ENCODE measurements around the gene C1QB.

The C1QB gene

GRCh38 chr1:22619252-22619651 is 33.8 kb upstream of the C1QB start:
- H3K9me3 ChIP-seq (ENCODE audit: control insufficient read depth, low read depth, low read length) = no peaks in the 10 kb centered on the region
- H3K36me3 ChIP-seq (ENCODE audit: control insufficient read depth, low read depth, low read length) = no peaks in the 10 kb centered on the region
- no peak overlapping the region for H3K27ac ChIP-seq (ENCODE audit: low read length)
- H3K4me3 ChIP-seq (ENCODE audit: low read length) = no peak overlapping the region
- no peaks in the 10 kb centered on the region for H3K27me3 ChIP-seq (ENCODE audit: control insufficient read depth, insufficient read depth, low read length)
- H3K4me1 ChIP-seq (ENCODE audit: control insufficient read depth, low read depth, low read length) = no peaks in the 10 kb centered on the region
- H3K9ac ChIP-seq (ENCODE audit: low read length) = no peak overlapping the region

- no peak overlapping the region for H3K27ac ChIP-seq (ENCODE audit: low read length)
- H3K36me3 ChIP-seq (ENCODE audit: control insufficient read depth, low read depth, low read length) = no peaks in the 10 kb centered on the region
- H3K27me3 ChIP-seq (ENCODE audit: control insufficient read depth, insufficient read depth, low read length) = no peaks in the 10 kb centered on the region
- no peak overlapping the region for H3K4me3 ChIP-seq (ENCODE audit: low read length)
- H3K9me3 ChIP-seq (ENCODE audit: control insufficient read depth, low read depth, low read length) = no peaks in the 10 kb centered on the region
- no peak overlapping the region for H3K9ac ChIP-seq (ENCODE audit: low read length)
- no peaks in the 10 kb centered on the region for H3K4me1 ChIP-seq (ENCODE audit: control insufficient read depth, low read depth, low read length)
Observed at GRCh38 chr1:22619798-22620197, 33.2 kb upstream of the C1QB start.

- Histone ChIP-seq H3K4me1 (ENCODE audit: control insufficient read depth, low read depth, low read length) (peaks cover 8% of the 10 kb centered on the region), H3K4me3 (ENCODE audit: low read length) (no peak overlapping the region), H3K36me3 (ENCODE audit: control insufficient read depth, low read depth, low read length) (no peaks in the 10 kb centered on the region), H3K27ac (ENCODE audit: low read length) (no peak overlapping the region), H3K9ac (ENCODE audit: low read length) (no peak overlapping the region), H3K27me3 (ENCODE audit: control insufficient read depth, insufficient read depth, low read length) (no peaks in the 10 kb centered on the region), H3K9me3 (ENCODE audit: control insufficient read depth, low read depth, low read length) (no peaks in the 10 kb centered on the region)
Observed at GRCh38 chr1:22621761-22622160, 31.3 kb upstream of the C1QB start.

GRCh38 chr1:22625262-22625925 is 27.6 kb upstream of the C1QB start:
- no peak overlapping the region for H3K9ac ChIP-seq (ENCODE audit: low read length)
- H3K4me3 ChIP-seq (ENCODE audit: low read length) = no peak overlapping the region
- no peak overlapping the region for H3K27ac ChIP-seq (ENCODE audit: low read length)
- peaks cover 24% of the 10 kb centered on the region for H3K4me1 ChIP-seq (ENCODE audit: control insufficient read depth, low read depth, low read length)
- no peaks in the 10 kb centered on the region for H3K36me3 ChIP-seq (ENCODE audit: control insufficient read depth, low read depth, low read length)
- H3K9me3 ChIP-seq (ENCODE audit: control insufficient read depth, low read depth, low read length) = no peaks in the 10 kb centered on the region
- H3K27me3 ChIP-seq (ENCODE audit: control insufficient read depth, insufficient read depth, low read length) = no peaks in the 10 kb centered on the region

GRCh38 chr1:22626237-22627157 is 26.5 kb upstream of the C1QB start:
- Histone ChIP-seq H3K36me3 (ENCODE audit: control insufficient read depth, low read depth, low read length) (no peaks in the 10 kb centered on the region), H3K27me3 (ENCODE audit: control insufficient read depth, insufficient read depth, low read length) (no peaks in the 10 kb centered on the region)

GRCh38 chr1:22627331-22627730 is 25.7 kb upstream of the C1QB start:
- Histone ChIP-seq H3K27ac (ENCODE audit: low read length) (no peak overlapping the region), H3K27me3 (ENCODE audit: control insufficient read depth, insufficient read depth, low read length) (no peaks in the 10 kb centered on the region), H3K9ac (ENCODE audit: low read length) (no peak overlapping the region), H3K36me3 (ENCODE audit: control insufficient read depth, low read depth, low read length) (no peaks in the 10 kb centered on the region), H3K9me3 (ENCODE audit: control insufficient read depth, low read depth, low read length) (no peaks in the 10 kb centered on the region), H3K4me3 (ENCODE audit: low read length) (no peak overlapping the region), H3K4me1 (ENCODE audit: control insufficient read depth, low read depth, low read length) (peaks cover 31% of the 10 kb centered on the region)

More at GRCh38 chr1:22626237-22627157, 26.5 kb upstream of the C1QB start:
- no peak overlapping the region for H3K9ac ChIP-seq (ENCODE audit: low read length)
- peaks cover 27% of the 10 kb centered on the region for H3K4me1 ChIP-seq (ENCODE audit: control insufficient read depth, low read depth, low read length)
- H3K9me3 ChIP-seq (ENCODE audit: control insufficient read depth, low read depth, low read length) = no peaks in the 10 kb centered on the region
- peak overlapping the region; percentile 26 for H3K4me3 ChIP-seq (ENCODE audit: low read length)
- no peak overlapping the region for H3K27ac ChIP-seq (ENCODE audit: low read length)

- Histone ChIP-seq H3K9ac (ENCODE audit: low read length) (no peak overlapping the region), H3K27me3 (ENCODE audit: control insufficient read depth, insufficient read depth, low read length) (no peaks in the 10 kb centered on the region), H3K9me3 (ENCODE audit: control insufficient read depth, low read depth, low read length) (no peaks in the 10 kb centered on the region), H3K4me1 (ENCODE audit: control insufficient read depth, low read depth, low read length) (peaks cover 31% of the 10 kb centered on the region), H3K27ac (ENCODE audit: low read length) (no peak overlapping the region), H3K36me3 (ENCODE audit: control insufficient read depth, low read depth, low read length) (no peaks in the 10 kb centered on the region), H3K4me3 (ENCODE audit: low read length) (no peak overlapping the region)
Observed at GRCh38 chr1:22628698-22629444, 24.2 kb upstream of the C1QB start.

- Histone ChIP-seq H3K27me3 (ENCODE audit: control insufficient read depth, insufficient read depth, low read length) (no peaks in the 10 kb centered on the region), H3K36me3 (ENCODE audit: control insufficient read depth, low read depth, low read length) (no peaks in the 10 kb centered on the region), H3K4me3 (ENCODE audit: low read length) (no peak overlapping the region), H3K27ac (ENCODE audit: low read length) (no peak overlapping the region), H3K9me3 (ENCODE audit: control insufficient read depth, low read depth, low read length) (no peaks in the 10 kb centered on the region), H3K9ac (ENCODE audit: low read length) (no peak overlapping the region), H3K4me1 (ENCODE audit: control insufficient read depth, low read depth, low read length) (peaks cover 31% of the 10 kb centered on the region)
Observed at GRCh38 chr1:22629886-22630285, 23.1 kb upstream of the C1QB start.

GRCh38 chr1:22633697-22634463 is 19.2 kb upstream of the C1QB start:
- H3K27me3 ChIP-seq (ENCODE audit: control insufficient read depth, insufficient read depth, low read length) = no peaks in the 10 kb centered on the region

GRCh38 chr1:22635436-22635835 is 17.6 kb upstream of the C1QB start:
- Histone ChIP-seq H3K4me3 (ENCODE audit: low read length) (no peak overlapping the region), H3K9me3 (ENCODE audit: control insufficient read depth, low read depth, low read length) (no peaks in the 10 kb centered on the region), H3K36me3 (ENCODE audit: control insufficient read depth, low read depth, low read length) (no peaks in the 10 kb centered on the region), H3K27ac (ENCODE audit: low read length) (no peak overlapping the region), H3K4me1 (ENCODE audit: control insufficient read depth, low read depth, low read length) (peaks cover 6% of the 10 kb centered on the region), H3K27me3 (ENCODE audit: control insufficient read depth, insufficient read depth, low read length) (no peaks in the 10 kb centered on the region), H3K9ac (ENCODE audit: low read length) (no peak overlapping the region)

More at GRCh38 chr1:22633697-22634463, 19.2 kb upstream of the C1QB start:
- peaks cover 22% of the 10 kb centered on the region for H3K4me1 ChIP-seq (ENCODE audit: control insufficient read depth, low read depth, low read length)
- no peaks in the 10 kb centered on the region for H3K36me3 ChIP-seq (ENCODE audit: control insufficient read depth, low read depth, low read length)
- H3K9ac ChIP-seq (ENCODE audit: low read length) = no peak overlapping the region
- no peaks in the 10 kb centered on the region for H3K9me3 ChIP-seq (ENCODE audit: control insufficient read depth, low read depth, low read length)
- no peak overlapping the region for H3K4me3 ChIP-seq (ENCODE audit: low read length)
- H3K27ac ChIP-seq (ENCODE audit: low read length) = no peak overlapping the region

- Histone ChIP-seq H3K4me1 (ENCODE audit: control insufficient read depth, low read depth, low read length) (peaks cover 4% of the 10 kb centered on the region), H3K9me3 (ENCODE audit: control insufficient read depth, low read depth, low read length) (no peaks in the 10 kb centered on the region), H3K27me3 (ENCODE audit: control insufficient read depth, insufficient read depth, low read length) (no peaks in the 10 kb centered on the region), H3K9ac (ENCODE audit: low read length) (no peak within 1 kb of the TSS), H3K36me3 (ENCODE audit: control insufficient read depth, low read depth, low read length) (no peaks in the 10 kb centered on the region), H3K27ac (ENCODE audit: low read length) (no peak within 1 kb of the TSS), H3K4me3 (ENCODE audit: low read length) (no peak within 1 kb of the TSS)
Observed at GRCh38 chr1:22636353-22636752, 16.7 kb upstream of the C1QB start, which contains the start of gene C1QA. C1QA (plus strand) TSS chr1:22636628; CDS start chr1:22637617, 989 bp downstream.
